HG03457 (cell line): Measurements from ENCODE around the gene PLEKHG2.

Experiments used
- ATAC-seq: cut with Tn5 transposase; IDR thresholded peaks from one replicate; pipeline ENCODE4 v1.9.1; 2021; ENCODE audit warnings: moderate number of reproducible peaks; ENCODE audit not compliant: unreplicated experiment

The PLEKHG2 gene

DNA sequence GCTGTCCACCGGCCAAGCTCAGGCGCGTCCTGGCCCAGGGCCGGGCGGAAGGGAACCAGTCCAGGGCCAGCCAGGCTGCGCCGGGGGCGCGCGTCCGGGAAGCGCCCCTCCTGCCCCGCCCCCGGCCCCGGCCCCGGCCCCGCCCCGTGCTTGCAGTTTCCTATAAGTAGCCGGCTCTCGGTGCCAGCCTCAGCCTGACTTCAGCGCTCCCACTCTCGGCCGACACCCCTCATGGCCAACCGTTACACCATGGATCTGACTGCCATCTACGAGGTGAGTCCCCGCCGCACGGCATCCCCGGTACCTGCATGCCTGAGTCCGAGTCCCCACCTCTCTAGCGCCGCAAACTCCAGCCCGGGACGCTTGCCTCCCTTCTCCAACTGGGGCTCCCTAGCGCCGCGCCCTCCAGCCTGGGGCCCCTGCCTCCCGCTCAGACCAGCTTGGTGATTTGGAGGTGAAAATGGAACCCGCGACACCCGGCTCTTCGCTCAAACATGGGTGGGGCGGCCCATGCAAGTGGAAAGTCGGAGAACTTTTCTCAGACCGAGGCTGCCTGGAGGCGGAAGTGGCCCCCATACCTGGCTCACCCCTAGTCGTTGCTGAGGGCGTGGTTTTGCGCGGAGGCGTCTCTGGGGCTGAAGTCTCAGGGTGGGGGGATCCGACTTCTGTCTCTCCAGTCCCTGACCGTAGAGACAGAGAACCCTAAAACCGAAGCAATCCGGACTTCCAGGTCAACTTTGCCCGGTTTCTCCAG lies 5.6 kb upstream of the PLEKHG2 start, which contains the start of gene ZFP36:
TSS of gene ZFP36 (plus strand) at position 192 of the 754 bp plus-strand sequence. CDS start at position 250, 58 bp downstream.
- no peak for ATAC-seq

GRCh38 chr19:39407410-39407659 lies 5.1 kb upstream of the PLEKHG2 start:
- ATAC-seq: no peak

- ATAC-seq: no peak
Measured at GRCh38 chr19:39407660-39408391, 4.6 kb upstream of the PLEKHG2 start.

GRCh38 chr19:39408392-39409207 lies 3.9 kb upstream of the PLEKHG2 start:
- no peak for ATAC-seq

GRCh38 chr19:39409208-39410016 lies 3.1 kb upstream of the PLEKHG2 start:
- ATAC-seq: no peak

DNA sequence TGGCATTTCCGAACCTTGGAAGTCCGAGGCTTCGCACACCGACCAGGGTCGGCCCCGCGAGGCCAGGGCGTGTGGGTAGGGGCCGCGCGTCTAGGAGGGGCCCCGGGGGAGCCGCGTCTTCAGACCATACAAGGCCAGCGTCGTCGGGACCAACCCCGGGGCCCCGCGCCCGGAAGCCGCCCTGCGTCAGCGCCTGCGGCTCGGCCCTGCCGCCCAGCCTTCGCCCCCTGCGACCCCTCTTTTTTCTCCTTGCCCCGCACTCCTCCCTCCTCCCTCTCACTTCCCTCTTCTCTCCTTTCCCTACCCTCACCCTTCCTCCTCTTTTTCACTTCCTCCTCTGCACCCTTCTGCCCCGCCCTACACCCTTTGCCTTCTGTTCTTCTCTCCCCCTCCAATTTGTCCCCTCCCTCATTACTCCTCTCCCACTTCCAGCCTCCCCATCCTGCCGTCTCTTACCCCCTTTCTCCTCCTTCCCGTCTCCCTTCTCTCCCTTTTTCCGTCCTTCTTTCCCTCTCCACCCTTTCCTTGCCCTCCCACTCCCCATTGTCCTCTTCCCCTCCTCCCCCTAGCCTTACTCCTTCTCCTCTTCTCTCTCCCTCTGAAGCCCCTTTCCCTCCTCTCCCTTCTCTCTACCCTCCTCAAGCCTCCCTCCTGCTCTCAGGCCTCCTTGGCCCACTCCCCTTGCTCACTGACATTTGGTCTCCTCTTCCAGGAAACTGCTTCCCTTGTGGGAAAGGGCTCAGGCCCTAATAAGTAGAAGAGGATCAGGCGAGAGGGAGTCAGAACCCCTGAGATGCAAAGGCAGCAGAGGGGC lies 2.2 kb upstream of the PLEKHG2 start:
- no peak for ATAC-seq

DNA sequence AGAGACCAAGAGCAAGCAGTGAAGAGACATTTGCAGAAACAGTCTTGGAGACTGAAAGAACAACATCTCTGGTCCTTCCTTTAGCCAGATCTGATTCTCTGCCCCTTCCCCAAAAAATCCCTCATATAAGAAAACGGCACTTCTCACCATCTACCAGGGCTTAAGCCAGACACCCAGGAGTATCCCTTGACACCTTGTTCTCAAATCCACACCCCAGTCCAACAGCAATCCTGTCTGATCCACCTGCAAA lies 1.7 kb upstream of the PLEKHG2 start:
- no peak for ATAC-seq

GRCh38 chr19:39411081-39411831 lies 1.2 kb upstream of the PLEKHG2 start:
- ATAC-seq: no peak

- ATAC-seq: peak; percentile 12
Measured at GRCh38 chr19:39411832-39412099, 703 bp upstream of the PLEKHG2 start.

DNA sequence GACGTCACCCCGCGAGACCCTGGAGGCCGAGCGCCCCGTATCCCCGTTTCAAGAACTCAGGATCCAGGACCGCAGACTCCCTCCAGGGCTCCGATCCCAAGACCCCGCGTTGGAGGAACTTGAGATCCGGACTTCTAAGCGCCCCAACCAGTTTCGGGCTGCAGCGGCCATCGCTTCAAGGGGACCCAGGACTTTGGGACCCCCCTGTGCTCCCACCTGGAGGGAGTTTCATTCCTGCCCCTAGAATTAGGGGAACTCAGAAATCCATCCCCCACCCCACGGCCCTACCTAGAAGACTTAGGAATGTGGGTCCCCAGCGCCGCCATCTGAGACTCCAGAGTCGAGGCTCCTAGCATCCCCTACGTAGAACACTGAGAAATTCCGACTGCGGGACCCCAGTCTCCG lies 400 bp downstream of the PLEKHG2 start:
- no peak for ATAC-seq

- no peak for ATAC-seq
Measured at GRCh38 chr19:39413272-39413910, 922 bp downstream of the PLEKHG2 start.

DNA sequence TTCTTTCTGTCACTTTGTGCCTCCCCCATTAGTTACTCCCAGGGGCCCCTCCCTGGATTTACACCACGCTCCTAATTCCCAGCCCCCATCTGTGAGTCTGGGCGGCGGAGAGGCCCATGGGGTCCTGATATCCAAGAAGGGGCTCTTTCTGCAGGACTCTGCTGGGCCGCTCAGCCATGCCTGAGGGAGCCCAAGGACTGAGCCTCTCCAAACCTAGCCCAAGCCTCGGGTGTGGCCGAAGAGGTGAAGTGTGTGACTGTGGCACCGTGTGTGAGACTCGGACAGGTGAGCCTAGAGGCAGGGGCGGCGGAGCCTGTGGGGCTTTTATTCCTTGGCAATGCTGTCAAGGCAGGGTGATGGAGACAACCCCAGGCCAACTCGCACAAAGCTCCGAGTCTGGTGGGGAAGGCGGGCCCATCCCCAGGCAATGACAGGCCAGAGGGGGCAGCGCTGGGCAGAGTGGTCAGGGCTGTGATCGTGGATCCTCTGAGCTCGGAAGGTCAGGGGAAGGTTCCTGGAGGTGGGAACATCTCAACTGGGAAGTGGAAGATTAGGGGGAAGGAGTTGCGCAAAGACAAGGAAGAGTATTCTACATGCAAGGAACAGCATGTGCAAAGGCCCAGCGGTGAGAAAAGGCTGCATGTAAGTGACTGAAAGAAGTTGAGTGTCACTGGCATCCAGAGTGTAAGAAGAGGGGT lies 1.6 kb downstream of the PLEKHG2 start:
- no peak for ATAC-seq

- no peak for ATAC-seq
Measured at GRCh38 chr19:39415111-39416046, 2.9 kb downstream of the PLEKHG2 start.

GRCh38 chr19:39416152-39417120 lies 4.0 kb downstream of the PLEKHG2 start:
- ATAC-seq: no peak

DNA sequence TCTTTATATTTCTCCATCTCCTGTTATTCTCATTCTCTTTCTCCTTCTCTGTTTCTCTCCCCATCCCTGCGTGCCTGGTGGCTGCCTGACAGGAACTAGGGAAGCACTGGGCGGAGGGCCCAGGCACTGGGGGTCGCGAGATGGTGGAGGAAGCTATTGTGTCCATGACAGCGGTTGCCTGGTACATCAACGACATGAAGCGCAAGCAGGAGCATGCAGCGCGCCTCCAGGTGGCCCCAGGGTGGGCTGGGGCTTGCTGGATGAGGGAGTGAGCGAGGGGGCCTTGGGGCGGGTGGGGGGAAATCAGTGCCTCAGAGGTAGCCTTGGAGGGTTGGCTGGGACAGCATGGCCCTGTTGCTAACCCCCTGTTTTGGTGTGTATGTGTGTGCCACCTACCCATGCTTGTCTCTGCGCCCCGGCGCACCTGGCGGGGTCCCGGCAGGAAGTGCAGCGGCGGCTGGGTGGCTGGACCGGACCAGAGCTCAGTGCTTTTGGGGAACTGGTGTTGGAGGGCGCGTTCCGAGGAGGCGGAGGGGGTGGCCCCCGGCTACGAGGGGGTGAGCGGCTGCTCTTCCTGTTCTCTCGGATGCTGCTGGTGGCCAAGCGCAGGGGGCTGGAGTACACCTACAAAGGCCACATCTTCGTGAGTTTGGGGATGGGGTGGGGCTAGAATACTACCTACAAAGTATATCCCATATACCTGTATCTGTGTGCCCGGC lies 5.2 kb downstream of the PLEKHG2 start:
- ATAC-seq: no peak

DNA sequence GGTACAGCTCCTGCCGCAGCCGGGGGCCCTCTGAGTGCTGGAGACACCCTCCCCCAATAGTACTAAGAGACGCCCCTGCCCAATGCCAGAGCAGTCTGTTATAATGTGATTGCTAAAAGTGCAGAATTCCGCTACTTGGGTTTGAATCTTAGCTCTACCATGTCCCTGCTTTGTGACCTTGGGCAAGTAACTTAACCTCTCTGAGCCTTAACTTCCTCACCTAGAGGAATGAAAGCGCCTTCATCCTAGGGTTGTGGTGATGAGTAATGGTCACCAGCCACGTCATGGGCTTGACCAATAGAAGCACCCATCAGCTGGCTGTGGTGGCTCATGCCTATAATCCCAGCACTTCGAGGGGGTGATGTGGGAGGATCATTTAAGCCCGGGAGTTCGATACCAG lies 6.5 kb downstream of the PLEKHG2 start:
- ATAC-seq: no peak
